IMR-90 (cell line): ENCODE measurements around the gene KRTAP4-3.

Source experiments
- BHLHE40 ChIP-seq: fragments of 150-350 bp; IDR thresholded peaks from 2 replicates; pipeline ENCODE4 v1.6.1; 2016; ENCODE audit warnings: mild to moderate bottlenecking, low read depth, low read length
- CTCF ChIP-seq: conservative IDR thresholded peaks from 2 replicates; pipeline ENCODE4 v1.5.1; 2012; ENCODE audit warnings: mild to moderate bottlenecking, low read depth, low read length, improper control_type of control experiment
- FOS ChIP-seq: fragments of 150-350 bp; IDR thresholded peaks from 2 replicates; pipeline ENCODE4 v1.6.1; 2016; ENCODE audit warnings: low read depth, low read length
- MAZ ChIP-seq: IDR thresholded peaks from 2 replicates; pipeline ENCODE4 v1.6.1; 2012; ENCODE audit warnings: low read depth, mild to moderate bottlenecking, low read length, improper control_type of control experiment, moderate library complexity, borderline replicate concordance
- MXI1 ChIP-seq: IDR thresholded peaks from 2 replicates; pipeline ENCODE4 v1.6.1; 2012; ENCODE audit warnings: low read depth, mild to moderate bottlenecking, low read length, moderate library complexity, borderline replicate concordance
- NFE2L2 ChIP-seq: fragments of 150-350 bp; IDR thresholded peaks from 2 replicates; pipeline ENCODE4 v1.6.1; 2016; ENCODE audit warnings: low read depth, mild to moderate bottlenecking, low read length
- POLR2A ChIP-seq: IDR thresholded peaks from 2 replicates; pipeline ENCODE4 v1.6.1; 2012; ENCODE audit warnings: mild to moderate bottlenecking, low read depth, low read length
- RAD21 ChIP-seq: IDR thresholded peaks from 2 replicates; pipeline ENCODE4 v1.6.1; 2012; ENCODE audit warnings: low read length, improper control_type of control experiment
- RCOR1 ChIP-seq: IDR thresholded peaks from 2 replicates; pipeline ENCODE4 v1.6.1; 2012; ENCODE audit warnings: mild to moderate bottlenecking, low read length, improper control_type of control experiment; ENCODE audit not compliant: insufficient replicate concordance
- SMC3 ChIP-seq: fragments of 150-350 bp; IDR thresholded peaks from 2 replicates; pipeline ENCODE4 v1.6.1; 2016; ENCODE audit warnings: low read depth, mild to moderate bottlenecking, antibody characterized with exemption, low read length, moderate library complexity
- USF2 ChIP-seq: fragments of 150-350 bp; IDR thresholded peaks from 2 replicates; pipeline ENCODE4 v1.6.1; 2017; ENCODE audit warnings: mild to moderate bottlenecking, antibody characterized with exemption, low read length, low read depth

GRCh38 chr17:41167561-41167960 lies 460 bp downstream of the KRTAP4-3 start:
- TF ChIP-seq CTCF (no peak), POLR2A (no peak), MAZ (no peak), BHLHE40 (no peak), FOS (no peak), NFE2L2 (no peak), SMC3 (no peak), RCOR1 (no peak), USF2 (no peak), MXI1 (no peak), RAD21 (no peak)
